Memory B cell (primary cell): ENCODE results near the gene SPPL2B.

Experiments used
- ATAC-seq: fragments of 150-1000 bp; cut with Tn5 transposase; 2 replicates; pipeline ENCODE4 v1.10.0; 2021; ENCODE audit warnings: low read depth, mild to moderate bottlenecking, moderate library complexity
- DNase-seq, 2 donors: peaks; one replicate each; pipeline ENCODE4 v3.0.0; 2022; ENCODE audit warnings: low spot score in 2 of 2
- H3K27ac Mint-ChIP-seq: one replicate; pipeline ENCODE4 v1.8.0; 2022; ENCODE audit warnings: mild to moderate bottlenecking, moderate library complexity, mixed read lengths
- H3K27me3 Mint-ChIP-seq: one replicate; pipeline ENCODE4 v1.8.0; 2022; ENCODE audit warnings: mixed read lengths
- H3K36me3 Mint-ChIP-seq: one replicate; pipeline ENCODE4 v1.8.0; 2022; ENCODE audit warnings: mild to moderate bottlenecking, mixed read lengths
- H3K4me1 Mint-ChIP-seq: one replicate; pipeline ENCODE4 v1.8.0; 2022; ENCODE audit warnings: mixed read lengths
- H3K4me3 Mint-ChIP-seq: one replicate; pipeline ENCODE4 v1.8.0; 2022; ENCODE audit warnings: mild to moderate bottlenecking, moderate library complexity, mixed read lengths
- H3K9me3 Mint-ChIP-seq: one replicate; pipeline ENCODE4 v1.8.0; 2022; ENCODE audit warnings: mixed read lengths

The SPPL2B gene

GRCh38 chr19:2323707-2324106, 4.8 kb upstream of the SPPL2B start:
- Mint-ChIP-seq H3K27ac (peak overlapping the region; percentile 85), H3K27me3 (no peaks in the 10 kb centered on the region), H3K4me1 (peaks cover 45% of the 10 kb centered on the region), H3K36me3 (peaks cover 12% of the 10 kb centered on the region), H3K9me3 (no peaks in the 10 kb centered on the region), H3K4me3 (no peak overlapping the region)
- ATAC-seq (no peak), DNase-seq (no peak)

- H3K36me3 Mint-ChIP-seq = peaks cover 12% of the 10 kb centered on the region
Observed at GRCh38 chr19:2324220-2324948, 4.1 kb upstream of the SPPL2B start.

GRCh38 chr19:2325281-2326046, 3.0 kb upstream of the SPPL2B start:
- ATAC-seq (peak; percentile 20), DNase-seq (no peak)
- Mint-ChIP-seq H3K4me3 (peak overlapping the region; percentile 56), H3K27ac (peak overlapping the region; percentile 85), H3K27me3 (no peaks in the 10 kb centered on the region), H3K4me1 (peaks cover 51% of the 10 kb centered on the region), H3K36me3 (peaks cover 12% of the 10 kb centered on the region), H3K9me3 (no peaks in the 10 kb centered on the region)

More at GRCh38 chr19:2324220-2324948, 4.1 kb upstream of the SPPL2B start:
- Mint-ChIP-seq H3K27me3 (no peaks in the 10 kb centered on the region), H3K4me1 (peaks cover 44% of the 10 kb centered on the region), H3K4me3 (peak overlapping the region; percentile 69), H3K9me3 (no peaks in the 10 kb centered on the region), H3K27ac (peak overlapping the region; percentile 85)
- DNase-seq (no peak), ATAC-seq (peak; percentile 23)

GRCh38 chr19:2326699-2327360, 1.7 kb upstream of the SPPL2B start:
- peaks cover 12% of the 10 kb centered on the region for H3K36me3 Mint-ChIP-seq
- no peaks in the 10 kb centered on the region for H3K9me3 Mint-ChIP-seq
- H3K4me3 Mint-ChIP-seq = peak overlapping the region; percentile 94
- DNase-seq (no peak), ATAC-seq (no peak)
- peak overlapping the region; percentile 95 for H3K27ac Mint-ChIP-seq
- no peaks in the 10 kb centered on the region for H3K27me3 Mint-ChIP-seq
- peaks cover 55% of the 10 kb centered on the region for H3K4me1 Mint-ChIP-seq

- ATAC-seq = peak; percentile 37
- Mint-ChIP-seq H3K36me3 (peaks cover 11% of the 10 kb centered on the region), H3K9me3 (no peaks in the 10 kb centered on the region)
Observed at GRCh38 chr19:2327773-2328400, 597 bp upstream of the SPPL2B start.

GRCh38 chr19:2329149-2329478, 630 bp downstream of the SPPL2B start:
- ATAC-seq = no peak
- Mint-ChIP-seq H3K36me3 (peaks cover 7% of the 10 kb centered on the region), H3K4me1 (peaks cover 67% of the 10 kb centered on the region), H3K9me3 (no peaks in the 10 kb centered on the region), H3K27me3 (no peaks in the 10 kb centered on the region), H3K27ac (peak overlapping the region; percentile 95), H3K4me3 (peak overlapping the region; percentile 85)
- no peak for DNase-seq

More at GRCh38 chr19:2327773-2328400, 597 bp upstream of the SPPL2B start:
- DNase-seq = no peak
- Mint-ChIP-seq H3K4me3 (peak overlapping the region; percentile 94), H3K27ac (peak overlapping the region; percentile 95), H3K4me1 (peaks cover 64% of the 10 kb centered on the region), H3K27me3 (no peaks in the 10 kb centered on the region)

- Mint-ChIP-seq H3K36me3 (peaks cover 7% of the 10 kb centered on the region), H3K4me3 (peak overlapping the region; percentile 85), H3K9me3 (no peaks in the 10 kb centered on the region), H3K4me1 (peaks cover 65% of the 10 kb centered on the region), H3K27me3 (no peaks in the 10 kb centered on the region), H3K27ac (peak overlapping the region; percentile 95)
- DNase-seq (no peak), ATAC-seq (no peak)
Observed at GRCh38 chr19:2329501-2329916, 1.0 kb downstream of the SPPL2B start.

GRCh38 chr19:2330255-2330631, 1.8 kb downstream of the SPPL2B start:
- no peaks in the 10 kb centered on the region for H3K9me3 Mint-ChIP-seq

GRCh38 chr19:2330632-2331284, 2.3 kb downstream of the SPPL2B start:
- H3K27me3 Mint-ChIP-seq = no peaks in the 10 kb centered on the region
- peaks cover 60% of the 10 kb centered on the region for H3K4me1 Mint-ChIP-seq
- H3K36me3 Mint-ChIP-seq = peaks cover 12% of the 10 kb centered on the region
- no peak for ATAC-seq
- no peak for DNase-seq
- H3K4me3 Mint-ChIP-seq = peak overlapping the region; percentile 25
- peaks cover 2% of the 10 kb centered on the region for H3K9me3 Mint-ChIP-seq
- peak overlapping the region; percentile 95 for H3K27ac Mint-ChIP-seq

More at GRCh38 chr19:2330255-2330631, 1.8 kb downstream of the SPPL2B start:
- DNase-seq = no peak
- H3K4me3 Mint-ChIP-seq = peak overlapping the region; percentile 24
- peaks cover 10% of the 10 kb centered on the region for H3K36me3 Mint-ChIP-seq
- H3K4me1 Mint-ChIP-seq = peaks cover 60% of the 10 kb centered on the region
- H3K27ac Mint-ChIP-seq = peak overlapping the region; percentile 95
- ATAC-seq = no peak
- no peaks in the 10 kb centered on the region for H3K27me3 Mint-ChIP-seq

- Mint-ChIP-seq H3K27ac (peak overlapping the region; percentile 95), H3K27me3 (no peaks in the 10 kb centered on the region), H3K9me3 (peaks cover 2% of the 10 kb centered on the region), H3K4me3 (peak overlapping the region; percentile 84), H3K36me3 (peaks cover 17% of the 10 kb centered on the region), H3K4me1 (peaks cover 63% of the 10 kb centered on the region)
- ATAC-seq = no peak
- DNase-seq = no peak
Observed at GRCh38 chr19:2331601-2332246, 3.2 kb downstream of the SPPL2B start.

GRCh38 chr19:2332341-2333026, 4.0 kb downstream of the SPPL2B start:
- H3K27me3 Mint-ChIP-seq = no peaks in the 10 kb centered on the region
- H3K27ac Mint-ChIP-seq = peak overlapping the region; percentile 95
- ATAC-seq = peak; percentile 85
- H3K4me1 Mint-ChIP-seq = peaks cover 60% of the 10 kb centered on the region
- DNase-seq = peak; percentile 79 to 88
- peak overlapping the region; percentile 84 for H3K4me3 Mint-ChIP-seq
- peaks cover 2% of the 10 kb centered on the region for H3K9me3 Mint-ChIP-seq
- H3K36me3 Mint-ChIP-seq = peaks cover 19% of the 10 kb centered on the region

GRCh38 chr19:2333027-2333806, 4.7 kb downstream of the SPPL2B start:
- peak overlapping the region; percentile 95 for H3K27ac Mint-ChIP-seq
- DNase-seq = no peak
- no peak for ATAC-seq
- peaks cover 21% of the 10 kb centered on the region for H3K36me3 Mint-ChIP-seq
- H3K9me3 Mint-ChIP-seq = peaks cover 2% of the 10 kb centered on the region
- peak overlapping the region; percentile 66 for H3K4me3 Mint-ChIP-seq
- H3K27me3 Mint-ChIP-seq = no peaks in the 10 kb centered on the region
- H3K4me1 Mint-ChIP-seq = peaks cover 58% of the 10 kb centered on the region
